ENCODE measurements around the gene SIN3A.
"Not testable (repeated sequence)": the region's sequence is repeated elsewhere in the genome, so short reads cannot be mapped to it uniquely, and the experiment has no call there.

SIN3A gene

DNA sequence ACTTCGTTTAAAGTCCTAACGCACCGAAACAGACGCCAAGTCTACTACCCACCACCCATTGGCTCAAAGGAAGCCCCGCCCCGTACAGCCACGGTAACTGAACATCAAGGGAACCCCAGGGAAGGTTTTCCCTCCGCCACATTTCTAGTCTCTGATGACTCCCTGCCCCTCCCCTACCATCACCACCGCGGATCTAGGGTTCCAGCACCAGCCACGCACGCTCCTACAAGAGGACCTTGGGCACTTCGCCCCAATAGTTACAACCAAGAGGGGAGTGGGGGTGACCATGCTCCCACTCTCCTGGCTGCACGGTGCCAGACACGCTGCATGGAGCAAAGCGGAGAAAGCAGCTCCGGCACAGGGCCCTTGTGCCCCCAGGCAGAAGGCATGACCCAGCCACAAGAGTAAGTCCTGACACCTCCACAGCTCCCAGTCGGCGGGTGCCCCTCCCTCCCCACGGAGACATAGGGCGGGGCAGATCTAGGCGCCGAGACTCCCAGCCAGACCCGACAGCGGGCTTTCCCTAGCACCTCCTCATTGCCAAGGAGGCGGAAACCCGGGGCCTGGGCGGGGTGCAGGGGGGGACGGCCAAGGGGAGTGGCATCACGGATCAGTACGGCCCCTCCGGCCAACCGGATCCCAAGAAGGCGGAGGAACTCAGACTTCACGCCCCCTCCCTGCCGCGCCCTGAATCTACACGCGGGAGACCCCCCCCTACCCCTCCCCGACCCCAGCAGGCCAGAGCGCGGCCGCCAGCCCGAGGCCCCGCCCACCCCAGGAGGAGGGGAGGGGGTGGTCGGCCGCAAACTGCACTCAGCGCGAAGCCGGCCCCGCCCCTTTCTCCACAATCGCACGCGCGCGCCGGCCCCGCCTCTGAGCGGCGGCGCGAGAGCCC, 936 bp downstream of the SIN3A start:
- peak; percentile 97 for DNase-seq

DNA sequence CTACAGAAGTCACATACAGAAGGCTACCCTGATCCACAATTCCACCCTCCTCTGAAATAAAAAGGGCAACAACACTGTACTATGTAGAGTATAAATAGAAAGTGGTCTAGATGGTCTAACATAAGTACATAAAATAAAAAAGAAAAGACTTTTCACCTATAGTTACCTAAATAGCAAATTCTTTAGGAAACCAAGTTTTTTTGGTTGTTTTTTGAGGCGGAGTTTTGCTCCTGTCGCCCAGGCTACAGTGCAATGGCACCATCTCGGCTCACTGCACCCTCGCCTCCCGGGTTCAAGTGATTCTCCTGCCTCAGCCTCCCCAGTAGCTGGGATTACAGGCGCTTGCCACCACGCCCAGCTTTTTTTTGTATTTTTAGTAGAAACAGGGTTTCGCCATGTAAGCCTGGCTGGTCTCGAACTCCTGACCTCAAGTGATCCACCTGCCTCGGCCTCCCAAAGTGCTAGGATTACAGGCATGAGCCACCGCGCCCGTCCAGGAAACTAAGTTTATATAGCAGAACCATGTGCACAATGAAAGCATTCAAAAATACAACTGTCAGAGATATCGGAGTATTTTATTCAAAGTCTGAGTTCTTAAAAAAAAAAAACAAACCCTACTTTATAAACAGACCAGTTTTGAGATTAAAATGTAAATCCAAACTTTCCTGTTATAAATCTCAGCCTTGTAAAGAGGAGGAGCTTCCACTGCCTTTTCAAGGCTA, 1.7 kb downstream of the SIN3A start:
- no peak for DNase-seq

DNA sequence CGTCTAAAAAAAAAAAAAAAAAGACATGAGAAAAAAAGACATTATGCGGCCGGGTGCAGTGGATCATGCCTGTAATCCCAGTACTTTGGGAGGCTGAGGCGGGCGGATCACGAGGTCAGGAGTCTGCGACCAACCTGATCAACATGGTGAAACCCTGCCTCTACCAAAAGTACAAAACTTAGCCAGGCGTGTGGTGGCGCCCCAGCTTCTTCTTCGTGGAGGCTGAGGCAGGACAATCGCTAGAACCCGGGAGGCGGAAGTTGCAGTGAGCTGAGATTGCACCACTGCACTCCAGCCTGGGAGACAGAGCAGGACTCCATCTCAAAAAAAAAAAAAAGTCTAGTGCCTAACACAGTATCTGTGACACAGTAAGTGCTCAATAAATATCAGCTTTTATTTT, 3.3 kb downstream of the SIN3A start:
- DNase-seq, result not testable (repeated sequence)

DNA sequence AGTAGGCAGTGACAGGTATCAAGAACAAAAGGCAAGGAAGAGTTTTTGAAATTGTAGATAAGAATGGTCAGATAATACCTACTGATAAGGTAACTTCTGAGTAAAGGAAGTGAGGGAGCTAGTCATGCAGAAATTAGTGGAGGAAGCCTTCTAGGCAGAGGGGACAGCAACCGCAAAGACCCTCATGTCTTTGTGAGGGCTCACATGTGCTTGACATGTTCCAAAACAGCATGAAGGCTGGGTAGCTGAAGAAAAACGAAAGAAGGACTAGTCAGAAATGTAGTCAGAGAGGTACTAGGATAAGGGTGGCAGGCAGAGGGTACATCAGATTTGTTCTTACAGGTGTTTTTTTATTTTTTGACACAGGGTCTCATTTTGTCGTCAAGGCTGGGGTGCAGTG, 5.3 kb downstream of the SIN3A start:
- no peak for DNase-seq

DNA sequence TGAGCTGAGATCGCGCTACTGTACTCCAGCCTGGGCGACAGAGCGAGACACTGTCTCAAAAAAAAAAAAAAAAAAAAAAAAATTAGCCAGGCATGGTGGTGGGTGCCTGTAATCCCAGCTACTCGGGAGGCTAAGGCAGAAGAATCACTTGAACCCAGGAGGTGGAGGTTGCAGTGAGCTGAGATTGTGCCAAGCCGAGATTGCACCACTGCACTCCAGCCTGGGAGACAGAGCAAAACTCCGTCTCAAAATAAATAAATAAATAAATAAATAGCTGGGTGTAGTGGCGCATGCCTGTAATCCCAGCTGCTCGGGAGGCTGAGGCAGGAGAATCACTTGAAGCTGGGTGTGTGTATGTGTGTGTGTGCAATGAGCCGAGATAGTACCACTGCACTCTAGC, 6.2 kb downstream of the SIN3A start:
- DNase-seq, result not testable (repeated sequence)

DNA sequence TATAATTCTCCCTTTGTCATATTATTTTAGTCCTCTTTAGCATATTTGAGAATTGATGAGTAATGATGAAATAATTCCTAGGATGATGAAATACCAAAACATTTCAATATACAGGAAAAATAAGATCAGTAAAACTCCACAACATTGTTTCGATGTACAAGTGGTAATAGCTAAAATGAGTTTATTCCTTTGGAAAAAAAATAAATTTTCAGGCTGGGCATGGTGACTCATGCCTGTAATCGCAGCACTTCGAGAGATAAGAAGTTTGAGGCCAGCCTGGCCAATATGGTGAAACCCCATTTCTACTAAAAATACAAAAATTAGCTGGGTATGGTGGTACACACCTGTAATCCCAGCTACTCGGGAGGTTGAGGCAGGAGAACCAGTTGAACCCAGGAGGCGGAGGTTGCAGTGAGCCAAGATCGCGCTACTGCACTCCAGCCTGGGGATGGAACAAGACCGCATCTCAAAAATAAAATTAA, 7.5 kb downstream of the SIN3A start:
- peak; percentile 71 for DNase-seq

DNA sequence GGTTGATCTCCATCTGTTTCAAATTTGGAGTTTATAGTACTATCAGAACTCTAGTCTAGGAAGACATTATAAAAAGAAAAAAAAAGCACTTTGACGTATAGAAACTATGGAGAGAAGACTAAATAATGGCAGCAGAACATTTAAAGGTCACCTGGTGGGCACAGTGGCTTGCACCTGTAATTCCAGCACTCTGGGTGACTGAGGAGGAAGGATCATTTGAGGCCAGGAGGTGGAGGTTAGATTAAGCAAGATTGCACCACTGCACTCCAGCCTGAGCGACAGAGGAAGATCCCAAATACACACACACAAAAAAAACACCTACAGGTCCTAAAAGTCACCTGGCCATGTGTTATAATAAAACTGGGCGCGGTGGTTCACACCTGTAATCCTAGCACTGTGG, 13.8 kb downstream of the SIN3A start:
- DNase-seq, result no peak

DNA sequence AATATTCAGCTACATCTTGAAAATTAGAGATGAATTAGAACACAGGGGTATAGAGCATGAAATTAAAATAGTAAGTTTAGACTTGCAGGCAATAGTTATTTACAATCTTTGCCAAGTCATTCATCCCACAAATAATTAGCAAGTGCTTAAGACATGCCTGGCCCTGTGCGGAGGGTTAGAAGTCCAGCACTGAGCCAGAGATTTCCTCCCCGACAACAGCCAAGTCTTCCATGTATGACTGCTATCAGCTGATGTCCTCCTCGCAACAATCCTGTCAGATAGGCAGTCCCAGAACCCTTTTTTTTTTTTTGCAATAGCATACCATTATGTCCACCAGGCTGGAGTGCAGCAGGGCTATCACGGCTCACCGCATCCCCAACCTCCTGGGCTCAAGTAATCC, 14.6 kb downstream of the SIN3A start:
- no peak for DNase-seq

DNA sequence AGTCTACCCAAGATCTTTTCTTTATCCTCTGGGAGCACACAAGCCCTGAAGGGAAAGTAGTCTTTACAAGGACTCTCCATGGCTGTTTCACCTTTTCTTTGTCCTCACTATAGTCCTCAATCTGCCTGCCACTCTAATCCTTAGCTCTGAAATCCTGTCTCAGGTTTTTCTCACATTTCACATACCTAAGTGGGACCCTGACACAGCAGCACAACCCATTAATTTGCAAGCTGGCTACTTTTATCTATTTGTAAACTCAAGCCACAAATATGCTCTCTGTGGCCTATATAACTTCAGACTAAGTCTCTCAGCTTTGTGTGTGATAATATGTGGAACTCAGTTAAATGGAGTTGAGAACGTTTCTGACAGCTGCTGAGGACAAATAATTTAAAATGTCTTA, 19.8 kb downstream of the SIN3A start:
- no peak for DNase-seq

DNA sequence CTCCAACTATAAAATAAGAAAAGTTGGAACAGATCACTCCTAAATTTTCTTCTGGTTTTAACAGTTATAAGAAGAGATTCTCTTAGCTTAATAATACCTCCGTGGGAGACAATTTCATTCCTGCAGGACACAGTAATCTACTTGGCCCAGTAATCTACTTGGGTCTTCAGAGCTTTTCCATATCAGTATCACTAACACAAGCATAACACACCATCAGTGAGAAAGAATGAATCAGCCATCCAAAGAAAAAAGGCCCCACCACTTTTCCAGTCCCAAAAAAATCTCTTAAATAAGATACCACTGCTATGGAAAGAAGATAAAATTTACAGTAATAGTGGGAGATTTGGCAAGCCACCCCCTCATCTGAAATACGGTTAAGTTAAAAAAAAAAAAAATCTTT, 20.2 kb downstream of the SIN3A start:
- DNase-seq, result peak; percentile 17

DNA sequence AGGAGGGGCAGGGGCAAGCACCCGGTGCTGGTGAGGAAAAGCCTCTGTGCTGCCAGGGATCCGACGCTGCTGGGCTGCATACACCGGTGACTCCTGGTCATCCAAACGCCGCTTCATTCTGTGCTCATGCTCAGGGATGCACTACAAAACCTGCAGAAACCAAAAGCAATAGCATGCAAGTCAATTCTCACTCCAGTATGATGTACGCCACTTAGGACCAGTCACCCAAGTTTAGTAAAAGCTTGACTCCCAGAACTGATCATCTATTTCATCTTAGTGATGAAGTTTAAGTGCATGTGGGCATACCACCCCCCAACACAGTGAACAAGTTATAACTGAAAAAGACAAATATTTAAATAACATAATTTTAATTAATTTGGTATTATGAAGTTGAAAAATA, 21.2 kb downstream of the SIN3A start:
- DNase-seq, result no peak

DNA sequence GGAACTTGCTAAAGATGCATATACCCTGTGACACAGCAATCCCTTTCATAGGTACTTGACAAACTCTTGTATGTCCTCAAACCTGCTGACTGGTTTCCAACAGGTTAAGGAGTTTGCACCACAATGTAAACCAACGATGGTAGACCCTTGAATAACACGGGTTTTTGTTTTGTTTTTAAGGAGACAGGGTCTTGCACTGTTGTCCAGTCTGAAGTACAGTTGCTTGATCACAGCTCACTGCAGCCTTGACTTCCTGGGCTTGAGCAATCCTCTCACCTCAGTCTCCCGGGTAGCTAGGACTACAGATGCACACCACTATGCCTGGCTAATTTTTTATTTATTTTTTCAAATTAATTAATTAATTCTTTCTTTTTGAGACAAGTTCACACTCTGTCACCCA, 23.3 kb downstream of the SIN3A start:
- no peak for DNase-seq

DNA sequence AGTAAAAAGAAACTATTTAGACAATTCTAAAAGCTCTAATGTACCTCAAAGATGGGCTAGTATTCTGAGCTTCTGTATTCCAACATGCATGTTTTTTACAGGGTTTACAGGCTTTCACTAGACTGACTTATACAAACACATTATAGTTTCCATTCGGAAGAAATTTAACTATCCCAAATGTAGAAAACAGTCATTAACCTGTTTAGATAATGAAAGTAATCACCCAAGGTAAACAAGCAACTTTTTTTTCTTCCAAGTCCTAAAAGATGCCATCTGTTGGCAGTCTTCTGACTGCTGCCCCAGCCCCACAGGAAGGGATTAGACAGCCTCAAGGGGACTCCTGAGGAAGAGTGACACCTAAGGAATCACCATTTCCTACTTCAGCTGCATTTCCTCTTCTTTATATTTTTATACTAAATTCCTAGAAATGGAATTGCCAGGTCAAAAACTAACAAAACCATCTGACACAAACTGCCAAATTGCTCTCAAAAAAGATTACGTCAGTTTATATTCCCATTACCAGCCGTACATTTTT, 25.5 kb downstream of the SIN3A start:
- DNase-seq, result no peak

DNA sequence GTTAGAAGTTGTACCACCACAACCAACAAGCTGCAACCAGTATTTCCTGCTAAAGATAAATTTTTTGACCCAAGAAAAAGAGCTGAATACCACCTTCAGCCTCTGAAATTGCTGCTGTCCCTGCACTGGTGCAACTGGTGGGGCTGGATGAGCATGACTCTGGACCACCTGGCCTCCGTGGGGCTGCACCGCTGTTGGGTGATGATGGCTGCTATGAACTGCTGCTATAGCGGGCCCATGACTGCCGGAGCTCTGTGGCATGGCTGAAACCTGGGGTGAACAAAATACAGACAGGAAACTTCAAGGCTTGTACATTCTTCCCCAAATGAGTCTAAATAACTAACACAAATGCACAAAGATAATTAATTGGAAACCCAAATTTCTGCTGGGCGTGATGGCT, 28.9 kb downstream of the SIN3A start:
- DNase-seq, result no peak

DNA sequence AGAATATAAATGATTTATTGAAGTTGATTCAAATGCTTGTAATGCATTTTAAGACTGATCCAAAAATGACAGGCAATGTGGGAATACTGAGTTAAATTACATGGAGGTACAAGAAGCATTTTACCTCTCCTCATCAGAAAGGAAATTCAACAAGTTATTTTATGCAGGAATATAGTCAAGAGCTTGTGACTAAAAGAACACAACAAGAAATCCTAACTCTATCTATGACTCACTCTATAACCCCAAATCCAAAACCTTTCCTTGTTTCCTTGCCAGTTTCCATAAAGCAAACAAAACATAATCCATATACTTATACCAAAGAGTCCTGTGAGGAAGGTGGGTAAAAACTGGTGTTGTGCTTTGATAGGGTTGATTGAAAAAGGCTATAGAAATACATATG, 30.8 kb downstream of the SIN3A start:
- DNase-seq, result peak; percentile 8

DNA sequence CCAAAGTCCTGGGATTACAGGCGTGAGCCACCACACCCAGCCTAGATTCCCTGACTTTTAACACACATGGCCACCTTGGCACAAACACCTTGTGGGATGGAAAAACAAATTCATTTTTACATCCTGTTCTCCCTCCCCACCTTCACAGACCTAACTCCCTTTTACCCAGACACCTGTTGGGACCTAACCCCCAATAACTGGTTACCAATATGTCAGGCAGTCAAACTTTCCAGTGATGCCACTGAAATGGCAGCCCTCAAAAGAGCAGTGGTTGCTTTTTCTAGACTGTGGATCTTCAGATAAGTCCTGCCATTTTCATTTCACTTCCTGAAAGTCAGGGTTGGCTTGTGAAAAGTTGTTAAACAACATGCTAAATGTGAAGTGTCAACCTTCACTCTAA, 34.9 kb downstream of the SIN3A start:
- DNase-seq, result no peak

DNA sequence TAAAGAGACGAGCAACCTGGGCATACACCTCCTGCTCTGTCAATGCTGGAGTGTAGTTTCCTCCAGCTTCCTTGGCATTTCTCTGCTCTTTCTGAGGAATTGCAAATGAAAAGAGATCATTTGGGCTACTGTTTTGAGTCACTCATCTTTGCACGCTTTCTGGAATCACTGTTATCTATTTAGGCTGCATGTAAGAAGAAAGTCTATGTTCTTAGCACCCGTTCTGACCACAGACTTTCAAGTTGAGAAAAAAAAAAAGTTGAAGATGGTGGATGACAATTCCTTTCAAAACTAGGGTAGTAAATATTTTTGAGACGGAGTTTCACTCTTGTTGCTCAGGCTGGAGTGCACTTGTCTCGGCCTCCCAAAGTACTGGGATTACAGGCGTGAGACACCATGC, 41.3 kb downstream of the SIN3A start:
- DNase-seq, result no peak

DNA sequence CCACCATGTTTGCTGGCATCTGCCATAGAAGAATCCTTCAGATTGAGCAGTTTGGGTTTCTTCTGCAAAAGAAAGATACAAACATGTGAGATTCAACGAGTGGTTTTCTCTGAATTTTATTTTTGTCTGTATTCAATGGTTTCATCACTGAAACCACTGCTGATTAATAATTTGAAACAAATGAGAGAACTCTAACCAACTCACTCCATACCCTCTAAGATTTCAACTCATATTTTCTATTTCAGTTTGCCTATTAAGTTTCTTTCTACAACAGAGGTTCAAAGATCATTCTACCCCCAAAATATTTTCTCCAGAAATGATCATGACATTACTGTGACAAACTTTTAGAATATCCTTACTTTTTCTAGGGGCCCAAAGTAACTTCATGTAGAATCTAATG, 44.4 kb downstream of the SIN3A start:
- DNase-seq, result no peak

DNA sequence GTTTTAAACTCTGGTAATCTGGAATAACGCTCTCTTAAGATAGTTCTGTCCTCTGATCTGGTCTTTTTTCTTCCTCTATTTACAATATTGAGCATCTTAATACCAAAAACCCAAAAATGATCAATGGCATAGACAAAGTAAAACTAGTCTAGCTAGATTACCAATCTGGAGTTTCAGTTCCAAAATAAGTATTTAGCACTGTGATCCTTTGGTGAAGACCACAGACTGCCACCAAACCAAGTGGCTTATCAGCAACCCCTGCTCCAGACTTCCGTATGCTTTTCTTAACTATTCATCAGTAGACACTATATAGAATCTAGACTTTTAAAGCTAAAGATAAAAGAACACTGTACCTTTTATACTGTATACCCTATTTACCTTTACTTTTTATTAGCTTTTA, 47.6 kb downstream of the SIN3A start:
- no peak for DNase-seq

DNA sequence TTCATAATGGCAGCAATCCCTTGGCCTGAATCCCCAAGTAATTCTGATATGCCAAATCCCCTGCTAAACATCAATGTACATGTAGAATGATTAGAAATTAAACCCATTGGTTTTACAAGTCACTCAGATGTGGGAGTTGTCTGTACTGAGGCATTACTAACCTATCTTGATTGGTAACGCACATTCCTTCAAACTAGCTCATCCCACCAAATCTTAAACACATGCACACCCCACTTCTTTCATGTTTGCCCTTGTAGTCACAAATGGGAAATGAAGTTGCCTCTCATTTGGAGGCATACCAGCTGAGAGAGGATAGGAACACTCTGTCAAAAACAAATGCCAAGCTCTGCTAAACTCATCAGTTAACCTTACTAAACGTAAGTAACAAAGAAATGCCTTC, 54.0 kb downstream of the SIN3A start:
- DNase-seq, result peak; percentile 8

DNA sequence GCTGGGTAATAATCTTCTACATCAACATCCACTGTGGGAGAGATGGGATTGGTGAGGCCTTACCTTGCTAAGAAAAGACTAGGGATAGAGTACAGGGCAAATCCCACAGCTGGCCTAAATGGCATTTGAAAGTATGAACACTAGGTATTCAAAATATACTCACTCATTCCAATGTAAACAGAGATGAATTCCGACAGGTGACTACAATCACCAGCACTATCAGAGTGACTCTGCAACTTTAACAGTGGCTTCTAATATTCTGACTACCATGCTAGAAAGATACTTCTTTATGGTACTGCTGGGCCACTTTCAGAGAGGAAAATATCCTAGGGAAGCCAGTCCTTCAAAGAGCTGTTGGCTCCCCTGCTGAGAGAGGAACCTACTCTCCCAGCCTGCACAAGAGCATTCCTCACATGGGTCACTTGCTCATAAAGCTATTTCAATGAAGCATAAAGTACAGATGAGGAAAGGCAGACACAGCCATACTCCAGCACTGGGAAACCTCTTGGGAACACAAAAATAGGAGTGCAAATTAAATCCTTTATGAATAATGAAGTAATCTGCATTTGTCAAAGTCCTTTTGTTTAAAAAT, 61.6 kb downstream of the SIN3A start:
- no peak for DNase-seq

DNA sequence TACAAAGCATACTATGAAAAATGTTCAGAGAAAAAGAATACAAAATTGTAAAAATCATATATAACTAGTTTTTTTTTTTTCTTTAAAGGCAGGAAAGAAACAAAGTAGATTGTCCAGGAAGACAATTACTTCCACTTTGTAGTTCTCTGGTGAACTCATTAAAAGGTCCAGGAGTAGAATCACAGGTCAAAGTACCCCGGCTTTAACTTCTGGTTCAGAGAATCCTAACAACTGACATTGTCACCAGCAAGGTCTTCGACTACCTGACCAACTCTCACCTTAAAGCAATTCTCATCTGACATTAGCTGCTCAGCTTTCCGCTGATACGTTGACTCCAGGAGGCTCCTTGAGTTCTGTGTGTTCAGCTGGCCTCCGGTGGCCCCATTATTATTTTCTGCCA, 67.5 kb downstream of the SIN3A start:
- not testable (repeated sequence) for DNase-seq

DNA sequence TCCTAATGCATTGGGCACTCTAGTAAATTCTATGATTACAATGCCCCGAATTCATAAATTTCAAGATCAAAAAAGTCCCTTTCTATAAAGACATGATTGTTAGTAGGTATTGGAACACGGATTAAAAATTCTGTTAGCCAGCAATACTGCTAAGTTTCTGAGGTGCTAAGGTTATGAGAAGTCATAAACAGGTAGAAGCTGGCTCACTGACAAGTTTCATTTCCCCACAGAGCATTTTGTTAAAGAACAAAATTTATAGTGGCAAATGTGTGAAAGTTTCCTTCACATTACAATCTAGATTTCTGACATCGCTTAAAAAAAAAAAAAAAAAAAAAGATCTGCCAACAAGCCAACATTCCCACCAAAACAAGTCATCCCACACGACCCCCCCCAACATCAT, 70.7 kb downstream of the SIN3A start:
- DNase-seq, result no peak

Measured in fibroblast of skin of back (primary cell).